WTC11 (cell line): ENCODE data around the gene ABHD3.

Source experiments
- CREM ChIP-seq: sonication (generic); formaldehyde crosslinking; IDR thresholded peaks from 2 replicates; pipeline ENCODE4 v1.8.1; 2022; ENCODE audit warnings: mild to moderate bottlenecking, missing genetic modification reagents, moderate library complexity
- FOXK1 ChIP-seq: sonication (generic); formaldehyde crosslinking; IDR thresholded peaks from 2 replicates; pipeline ENCODE4 v1.8.0; 2022; ENCODE audit warnings: mild to moderate bottlenecking, moderate library complexity, missing genetic modification reagents
- NR3C1 ChIP-seq: sonication (generic); formaldehyde crosslinking; conservative IDR thresholded peaks from 2 replicates; pipeline ENCODE4 v1.8.1; 2023; ENCODE audit warnings: low read depth, mild to moderate bottlenecking, missing genetic modification reagents
- TCF7 ChIP-seq: sonication (generic); formaldehyde crosslinking; IDR thresholded peaks from 2 replicates; pipeline ENCODE4 v1.8.0; 2022; ENCODE audit warnings: mild to moderate bottlenecking, low read depth, missing genetic modification reagents, moderate library complexity
- TP53 ChIP-seq: sonication (generic); formaldehyde crosslinking; IDR thresholded peaks from 2 replicates; pipeline ENCODE4 v1.8.1; 2023; ENCODE audit warnings: mild to moderate bottlenecking, missing genetic modification reagents
- ZNF121 ChIP-seq: sonication (generic); formaldehyde crosslinking; IDR thresholded peaks from 2 replicates; pipeline ENCODE4 v1.8.0; 2023; ENCODE audit warnings: missing genetic modification reagents
- TF ChIP-seq, protein P1 (sequence below): fragments of 200-600 bp; IDR thresholded peaks from 2 replicates; pipeline ENCODE4 v1.8.0; 2022; ENCODE audit warnings: antibody characterized with exemption
- TF ChIP-seq, protein P2 (sequence below): sonication (generic); formaldehyde crosslinking; conservative IDR thresholded peaks from 2 replicates; pipeline ENCODE4 v1.8.1; 2022; ENCODE audit warnings: mild to moderate bottlenecking, missing genetic modification reagents
- TF ChIP-seq, protein P3 (sequence below): sonication (generic); formaldehyde crosslinking; IDR thresholded peaks from 2 replicates; pipeline ENCODE4 v1.8.0; 2022; ENCODE audit warnings: mild to moderate bottlenecking, missing genetic modification reagents
- TF ChIP-seq, protein P4 (sequence below): sonication (generic); formaldehyde crosslinking; IDR thresholded peaks from 2 replicates; pipeline ENCODE4 v1.8.0; 2022; ENCODE audit warnings: missing genetic modification reagents

DNA sequence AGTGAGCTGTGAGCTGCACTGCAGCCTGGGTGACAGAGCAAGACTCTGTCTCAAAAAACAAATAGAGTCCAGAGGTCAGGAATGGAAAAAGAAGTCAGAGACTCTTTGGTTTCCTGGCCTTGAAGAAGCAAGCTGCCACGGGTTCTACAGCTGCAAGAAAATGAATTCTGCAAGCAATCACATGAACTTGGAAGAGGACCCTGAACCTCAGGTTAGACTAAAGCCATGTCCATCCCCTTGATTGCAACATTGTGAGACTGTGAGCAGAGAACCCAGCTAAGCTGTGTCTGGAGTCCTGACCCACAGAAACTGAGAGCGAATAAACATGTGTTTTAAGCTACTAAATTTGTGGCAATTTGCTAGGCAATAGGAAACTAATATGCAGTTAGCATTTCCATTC is 23.1 kb upstream of the ABHD3 start:
- TF ChIP-seq, protein P1, sequence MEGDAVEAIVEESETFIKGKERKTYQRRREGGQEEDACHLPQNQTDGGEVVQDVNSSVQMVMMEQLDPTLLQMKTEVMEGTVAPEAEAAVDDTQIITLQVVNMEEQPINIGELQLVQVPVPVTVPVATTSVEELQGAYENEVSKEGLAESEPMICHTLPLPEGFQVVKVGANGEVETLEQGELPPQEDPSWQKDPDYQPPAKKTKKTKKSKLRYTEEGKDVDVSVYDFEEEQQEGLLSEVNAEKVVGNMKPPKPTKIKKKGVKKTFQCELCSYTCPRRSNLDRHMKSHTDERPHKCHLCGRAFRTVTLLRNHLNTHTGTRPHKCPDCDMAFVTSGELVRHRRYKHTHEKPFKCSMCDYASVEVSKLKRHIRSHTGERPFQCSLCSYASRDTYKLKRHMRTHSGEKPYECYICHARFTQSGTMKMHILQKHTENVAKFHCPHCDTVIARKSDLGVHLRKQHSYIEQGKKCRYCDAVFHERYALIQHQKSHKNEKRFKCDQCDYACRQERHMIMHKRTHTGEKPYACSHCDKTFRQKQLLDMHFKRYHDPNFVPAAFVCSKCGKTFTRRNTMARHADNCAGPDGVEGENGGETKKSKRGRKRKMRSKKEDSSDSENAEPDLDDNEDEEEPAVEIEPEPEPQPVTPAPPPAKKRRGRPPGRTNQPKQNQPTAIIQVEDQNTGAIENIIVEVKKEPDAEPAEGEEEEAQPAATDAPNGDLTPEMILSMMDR, result no peak
- TF ChIP-seq CREM (no peak), ZNF121 (no peak), TP53 (CRISPR knock-in tag) (no peak), FOXK1 (CRISPR knock-in tag) (no peak), TCF7 (CRISPR knock-in tag) (no peak), NR3C1 (CRISPR knock-in tag) (no peak)
- TF ChIP-seq, protein P2, sequence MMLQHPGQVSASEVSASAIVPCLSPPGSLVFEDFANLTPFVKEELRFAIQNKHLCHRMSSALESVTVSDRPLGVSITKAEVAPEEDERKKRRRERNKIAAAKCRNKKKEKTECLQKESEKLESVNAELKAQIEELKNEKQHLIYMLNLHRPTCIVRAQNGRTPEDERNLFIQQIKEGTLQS (CRISPR knock-in tag), result no peak
- TF ChIP-seq, protein P3, sequence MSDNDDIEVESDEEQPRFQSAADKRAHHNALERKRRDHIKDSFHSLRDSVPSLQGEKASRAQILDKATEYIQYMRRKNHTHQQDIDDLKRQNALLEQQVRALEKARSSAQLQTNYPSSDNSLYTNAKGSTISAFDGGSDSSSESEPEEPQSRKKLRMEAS, result no peak
- TF ChIP-seq, protein P4, sequence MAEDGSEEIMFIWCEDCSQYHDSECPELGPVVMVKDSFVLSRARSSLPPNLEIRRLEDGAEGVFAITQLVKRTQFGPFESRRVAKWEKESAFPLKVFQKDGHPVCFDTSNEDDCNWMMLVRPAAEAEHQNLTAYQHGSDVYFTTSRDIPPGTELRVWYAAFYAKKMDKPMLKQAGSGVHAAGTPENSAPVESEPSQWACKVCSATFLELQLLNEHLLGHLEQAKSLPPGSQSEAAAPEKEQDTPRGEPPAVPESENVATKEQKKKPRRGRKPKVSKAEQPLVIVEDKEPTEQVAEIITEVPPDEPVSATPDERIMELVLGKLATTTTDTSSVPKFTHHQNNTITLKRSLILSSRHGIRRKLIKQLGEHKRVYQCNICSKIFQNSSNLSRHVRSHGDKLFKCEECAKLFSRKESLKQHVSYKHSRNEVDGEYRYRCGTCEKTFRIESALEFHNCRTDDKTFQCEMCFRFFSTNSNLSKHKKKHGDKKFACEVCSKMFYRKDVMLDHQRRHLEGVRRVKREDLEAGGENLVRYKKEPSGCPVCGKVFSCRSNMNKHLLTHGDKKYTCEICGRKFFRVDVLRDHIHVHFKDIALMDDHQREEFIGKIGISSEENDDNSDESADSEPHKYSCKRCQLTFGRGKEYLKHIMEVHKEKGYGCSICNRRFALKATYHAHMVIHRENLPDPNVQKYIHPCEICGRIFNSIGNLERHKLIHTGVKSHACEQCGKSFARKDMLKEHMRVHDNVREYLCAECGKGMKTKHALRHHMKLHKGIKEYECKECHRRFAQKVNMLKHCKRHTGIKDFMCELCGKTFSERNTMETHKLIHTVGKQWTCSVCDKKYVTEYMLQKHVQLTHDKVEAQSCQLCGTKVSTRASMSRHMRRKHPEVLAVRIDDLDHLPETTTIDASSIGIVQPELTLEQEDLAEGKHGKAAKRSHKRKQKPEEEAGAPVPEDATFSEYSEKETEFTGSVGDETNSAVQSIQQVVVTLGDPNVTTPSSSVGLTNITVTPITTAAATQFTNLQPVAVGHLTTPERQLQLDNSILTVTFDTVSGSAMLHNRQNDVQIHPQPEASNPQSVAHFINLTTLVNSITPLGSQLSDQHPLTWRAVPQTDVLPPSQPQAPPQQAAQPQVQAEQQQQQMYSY (CRISPR knock-in tag), result no peak
